ENCODE results near the gene NEGR1.

DNA sequence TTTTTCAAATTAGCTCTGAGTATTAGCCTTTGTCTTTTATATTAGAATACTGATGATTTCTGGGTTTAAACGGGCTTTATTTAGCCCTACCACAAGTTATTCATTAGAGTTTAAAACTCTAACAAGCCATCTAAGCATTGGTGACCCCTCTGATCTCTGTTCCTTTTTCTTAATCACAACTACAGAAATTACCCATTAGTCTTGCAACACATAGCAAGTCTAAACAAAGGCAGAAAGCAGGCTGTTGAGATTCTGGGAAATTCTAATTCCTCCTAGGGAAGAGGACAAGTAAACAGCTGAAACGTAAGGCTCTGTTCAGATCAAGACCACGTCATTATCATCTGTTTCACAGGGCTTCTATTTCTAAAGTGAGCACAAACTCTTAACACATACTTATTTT is 710.3 kb downstream of the NEGR1 start:
- no peak for TF ChIP-seq CCNT2 (IDR thresholded peaks at IDR 0.05; ENCODE audit: borderline replicate concordance, extremely low read depth, insufficient read length, low read depth, low read length)
- no peak for TF ChIP-seq DDX20 (tag; IDR thresholded peaks at IDR 0.05; ENCODE audit: low read depth)
- TF ChIP-seq NRF1 (conservative IDR thresholded peaks at IDR 0.05 in 1 of 2, IDR thresholded peaks at IDR 0.05 in 1 of 2), result no peak
- no peak for TF ChIP-seq ZNF143 (CRISPR knock-in tag; IDR thresholded peaks at IDR 0.05)
